ENCODE results near the gene UTY.

Gene UTY

DNA sequence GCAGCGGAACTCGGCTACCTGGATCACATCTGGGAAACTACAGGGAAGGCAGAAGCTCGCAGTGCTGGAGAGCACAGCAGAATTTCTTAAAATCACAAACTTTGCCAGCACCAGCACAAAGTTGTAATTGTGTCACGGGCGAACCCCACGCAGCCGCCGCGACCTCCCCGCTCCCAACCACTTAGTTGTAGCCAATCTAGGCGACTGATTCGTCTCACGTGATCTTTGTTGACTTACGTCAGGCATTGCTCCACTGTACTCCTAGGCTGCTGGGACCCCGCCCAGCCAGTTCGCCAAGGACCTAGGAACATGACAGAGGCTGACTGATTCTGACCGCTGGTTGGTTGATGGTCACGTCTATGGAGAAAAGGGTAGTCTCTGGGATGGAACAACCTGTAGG, at the start of gene UTY:
Gene UTY, minus strand, starts transcription at position 206 of the 400 bp plus-strand sequence. CDS start 368 bp downstream, outside the sequence.
- peak; percentile 84 for DNase-seq

DNA sequence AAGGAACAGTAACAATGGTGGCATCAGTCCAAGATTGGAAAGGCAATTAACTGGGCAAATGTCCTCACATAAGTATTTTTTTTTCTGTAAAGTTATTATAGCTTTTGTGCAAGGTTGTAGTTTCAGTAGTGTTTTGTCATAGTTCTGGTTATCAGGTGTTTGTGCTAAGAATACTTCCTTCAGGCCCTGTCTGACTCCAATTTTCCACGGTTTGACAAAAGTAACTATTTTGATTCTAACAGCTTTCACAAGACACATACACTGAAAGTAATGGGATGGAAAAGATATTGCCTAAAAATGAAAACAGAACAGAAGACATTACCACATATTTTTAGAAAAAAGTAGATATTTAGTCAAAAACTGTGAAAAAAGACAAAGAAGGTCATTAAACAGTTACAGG, 40.6 kb upstream of the UTY start:
- no peak for DNase-seq

DNA sequence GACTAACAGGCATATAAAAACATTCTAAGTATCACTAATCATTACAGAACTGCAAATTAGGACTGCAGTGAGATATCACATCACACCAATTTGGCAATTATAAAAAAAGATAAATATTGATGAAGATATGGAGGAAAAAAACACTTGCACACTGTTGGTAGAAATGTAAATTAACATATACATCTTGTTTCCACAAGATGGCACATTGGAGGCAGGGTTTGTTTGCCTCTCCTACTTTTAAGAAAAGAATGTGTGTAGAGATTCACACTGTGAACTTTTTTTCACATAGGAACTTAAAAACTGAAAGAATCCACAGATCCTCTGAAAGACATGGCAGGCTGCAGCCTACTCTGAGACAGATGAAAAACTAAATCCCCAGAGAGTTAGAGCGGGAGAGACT, 21.4 kb upstream of the UTY start:
- no peak for DNase-seq

DNA sequence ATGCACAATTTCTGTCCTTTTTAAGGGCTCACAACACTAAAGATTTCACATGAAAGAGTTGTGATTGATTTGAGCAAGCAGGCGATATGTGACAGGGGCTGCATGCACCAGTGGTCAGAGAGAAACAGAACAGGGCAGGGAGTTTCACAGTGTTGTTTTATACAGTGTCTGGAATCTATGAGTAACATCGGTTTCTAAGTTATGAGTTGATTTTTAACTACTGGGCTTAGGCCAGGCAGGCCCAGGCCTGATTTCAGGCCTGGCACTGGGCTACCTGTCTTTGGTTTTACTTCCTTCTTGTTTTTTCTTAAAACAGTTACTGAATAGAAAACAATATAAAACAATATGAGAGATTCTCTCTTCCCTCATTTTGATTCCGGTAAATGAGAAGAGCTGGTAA, 13.9 kb upstream of the UTY start:
- no peak for DNase-seq

DNA sequence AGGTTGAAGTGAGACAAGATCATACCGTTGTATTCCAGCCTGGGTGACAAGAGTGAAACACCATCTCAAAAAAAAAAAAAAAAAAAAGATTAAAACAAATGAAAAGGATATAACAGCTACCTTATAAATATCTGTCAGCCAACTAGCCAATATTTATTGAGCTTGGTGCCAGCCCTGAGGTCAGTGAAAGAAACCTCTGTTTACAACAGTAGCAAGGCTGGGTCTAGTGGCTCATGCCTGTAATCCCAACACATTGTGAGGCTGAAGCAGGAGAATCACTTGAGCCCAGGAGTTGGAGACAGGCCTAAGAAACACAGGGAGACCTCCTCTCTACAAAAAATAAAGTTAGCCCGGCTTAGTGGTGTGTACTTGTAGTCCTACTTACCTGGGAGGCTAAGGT, 12.6 kb upstream of the UTY start:
- DNase-seq: no peak

DNA sequence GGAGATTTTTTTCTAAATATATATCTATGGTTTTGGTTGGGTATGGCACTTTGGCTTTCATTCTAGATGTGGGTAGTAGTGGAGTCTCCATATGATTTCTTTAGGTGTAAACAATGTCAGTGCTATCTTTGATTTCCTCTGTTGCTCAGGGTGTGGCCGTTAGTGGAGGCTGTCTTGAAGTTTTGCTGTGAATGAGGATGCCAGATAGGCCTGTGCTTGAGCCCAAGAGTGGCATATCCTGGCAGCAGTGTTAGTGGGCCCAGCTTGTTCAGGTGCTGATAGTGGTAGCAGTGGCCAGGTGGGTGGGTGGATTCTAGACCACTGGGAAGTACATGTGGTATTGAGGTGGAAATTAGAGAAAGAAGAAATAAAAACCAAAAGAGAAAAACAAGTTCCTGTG, 8.9 kb upstream of the UTY start:
- DNase-seq: no peak

DNA sequence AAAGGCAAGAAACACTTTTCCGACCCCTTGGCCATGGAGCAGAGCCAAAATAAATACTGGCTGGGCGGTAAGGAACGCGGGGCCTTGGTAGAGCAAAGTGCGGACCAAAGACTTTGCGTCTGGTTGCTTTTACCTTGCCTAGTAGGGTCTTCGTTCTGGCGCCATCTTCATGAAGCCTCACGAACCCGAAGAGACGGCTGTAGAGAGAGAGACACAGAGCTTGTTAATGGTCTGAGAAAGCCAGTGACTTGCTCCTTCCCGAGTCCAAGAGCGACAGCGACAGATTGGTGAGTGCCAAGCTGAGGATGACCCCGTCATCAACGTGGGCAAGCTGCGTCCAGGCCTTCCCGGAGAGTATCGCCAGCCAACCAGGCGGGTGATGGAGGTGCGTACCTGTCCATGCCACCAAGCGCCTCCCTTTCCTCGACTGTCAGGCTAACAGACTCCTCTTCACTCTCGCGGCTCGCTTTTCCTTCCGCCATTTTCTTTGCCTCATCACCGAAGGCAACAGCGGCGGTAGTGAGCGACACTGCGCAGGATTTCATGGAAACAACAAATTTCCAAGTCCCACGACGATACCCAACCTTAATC, 617 bp downstream of the UTY start:
- peak; percentile 72 for DNase-seq

DNA sequence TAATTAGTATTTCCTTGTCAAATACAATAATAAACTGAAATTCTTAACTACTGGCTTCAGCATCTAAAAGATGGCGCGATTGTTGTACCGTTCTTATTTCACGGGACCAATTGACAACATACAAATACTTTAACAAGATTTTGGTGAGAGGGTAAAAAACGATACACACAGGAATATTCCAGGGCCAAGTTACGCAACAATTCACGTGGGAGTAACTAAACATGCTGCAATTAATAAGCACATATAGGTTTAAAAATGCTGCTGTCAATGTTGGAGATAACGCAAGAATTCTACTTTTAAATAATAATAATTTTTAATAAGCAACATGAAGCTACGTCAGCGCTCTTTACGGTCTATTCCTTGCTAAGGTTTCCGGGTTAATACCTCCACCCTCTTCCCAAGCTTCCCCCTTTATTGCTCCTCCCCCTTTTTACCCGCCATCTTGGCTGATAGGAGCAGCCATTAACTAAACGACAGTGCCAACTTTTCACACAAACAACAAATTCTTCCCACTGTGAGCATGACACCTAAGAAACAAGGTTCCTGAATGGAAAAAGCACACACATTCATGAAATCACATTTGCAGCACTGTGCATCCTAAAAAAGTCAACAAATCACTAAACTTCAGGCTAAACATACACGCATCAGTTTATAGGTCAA, 1.6 kb downstream of the UTY start:
- DNase-seq: peak; percentile 77

DNA sequence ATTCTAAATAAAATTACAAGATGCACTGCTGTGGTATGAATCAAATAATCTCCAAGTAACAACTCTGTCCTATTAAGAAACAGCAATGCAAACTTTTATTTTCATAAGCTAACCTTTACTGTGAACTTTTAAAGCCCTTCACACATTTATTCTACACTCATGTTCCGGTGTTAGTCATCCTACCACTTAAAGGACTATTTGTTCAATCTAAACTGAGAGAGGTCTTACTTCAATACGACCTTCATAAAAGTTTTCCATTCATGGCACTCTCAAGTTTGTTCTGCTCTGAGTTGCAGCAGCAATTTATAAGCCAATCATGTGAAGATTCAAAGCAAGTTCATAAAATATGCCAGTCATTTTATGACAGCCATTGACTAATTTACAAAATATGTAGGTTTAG, 4.8 kb downstream of the UTY start:
- peak; percentile 12 for DNase-seq

DNA sequence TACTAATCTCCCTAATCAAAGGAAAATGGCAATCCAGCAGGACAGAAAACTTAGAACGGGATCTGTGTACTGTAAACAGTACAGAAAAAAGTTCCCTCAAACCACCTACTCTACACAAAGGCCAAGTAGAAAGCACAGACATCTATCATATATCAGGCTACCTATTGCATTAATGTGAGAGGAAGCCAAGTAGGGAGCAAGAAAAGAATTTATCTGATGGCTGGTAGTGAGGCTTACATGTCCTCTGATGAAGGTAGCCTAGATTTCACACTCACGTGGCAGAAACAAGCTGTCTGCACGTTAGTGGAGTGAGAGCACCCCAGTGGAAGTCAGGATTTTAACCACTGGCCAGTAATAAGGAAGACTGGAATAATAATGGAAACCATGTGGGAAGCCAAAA, 28.3 kb downstream of the UTY start:
- no peak for DNase-seq

DNA sequence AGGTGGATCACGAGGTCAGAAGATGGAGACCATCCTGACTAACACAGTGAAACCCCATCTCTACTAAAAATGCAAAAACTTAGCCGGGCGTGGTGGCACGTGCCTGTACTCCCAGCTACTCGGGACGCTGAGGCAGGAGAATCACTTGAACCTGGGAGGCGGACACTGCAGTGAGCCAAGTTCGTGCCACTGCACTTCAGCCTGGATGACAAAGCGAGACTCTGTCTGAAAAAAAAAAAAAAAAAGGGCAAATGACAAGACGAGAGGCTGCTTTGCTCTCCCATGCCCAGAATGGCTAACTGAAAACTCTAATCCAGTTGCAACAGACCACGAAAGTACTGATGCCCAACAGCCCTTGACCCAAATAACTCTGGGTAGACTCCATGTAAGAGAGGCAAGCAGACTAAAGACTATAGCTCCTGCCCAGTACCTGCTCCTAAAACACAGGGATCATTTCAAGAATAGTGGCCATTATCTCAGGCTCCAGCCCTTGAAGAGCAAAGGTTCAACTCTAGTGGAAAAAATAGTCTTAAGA, 29.2 kb downstream of the UTY start:
- no peak for DNase-seq

DNA sequence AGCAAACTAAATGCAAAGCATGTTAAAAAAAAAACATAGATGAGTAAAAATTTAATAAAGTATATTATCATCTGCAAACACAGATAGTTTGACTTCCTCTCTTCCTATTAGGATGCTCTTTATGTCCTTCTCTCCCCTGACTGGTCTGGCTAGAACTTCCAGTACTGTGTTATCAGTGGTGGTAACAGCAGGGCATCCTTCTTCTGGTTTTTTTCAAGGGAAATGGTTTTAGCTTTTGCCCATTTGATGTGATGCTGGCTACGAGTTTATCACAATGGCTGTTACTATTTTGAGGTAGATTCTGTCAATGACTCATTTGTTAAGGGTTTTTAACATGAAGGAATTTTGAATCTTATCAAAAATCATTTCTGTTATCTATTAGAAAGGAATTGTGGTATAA, 34.3 kb downstream of the UTY start:
- no peak for DNase-seq

DNA sequence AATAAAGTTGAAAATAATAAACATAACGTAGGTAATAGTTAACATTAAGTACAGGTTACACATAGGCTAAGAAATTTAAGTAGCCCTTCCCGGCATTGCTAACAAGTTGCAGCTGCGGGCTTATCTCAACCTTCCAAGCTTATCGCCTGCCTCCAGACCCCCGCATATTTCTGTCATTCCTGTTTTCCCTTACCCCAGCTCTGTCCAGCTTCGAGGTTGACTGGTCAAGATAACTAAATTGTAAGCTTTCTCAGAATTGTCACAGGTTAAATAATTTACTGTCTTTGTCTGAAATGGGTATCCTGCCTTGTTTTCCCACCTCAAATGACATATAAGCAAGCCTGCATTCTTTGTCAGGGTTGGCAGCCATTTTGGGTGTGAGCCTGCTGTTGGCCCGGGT, 36.7 kb downstream of the UTY start:
- DNase-seq: no peak

DNA sequence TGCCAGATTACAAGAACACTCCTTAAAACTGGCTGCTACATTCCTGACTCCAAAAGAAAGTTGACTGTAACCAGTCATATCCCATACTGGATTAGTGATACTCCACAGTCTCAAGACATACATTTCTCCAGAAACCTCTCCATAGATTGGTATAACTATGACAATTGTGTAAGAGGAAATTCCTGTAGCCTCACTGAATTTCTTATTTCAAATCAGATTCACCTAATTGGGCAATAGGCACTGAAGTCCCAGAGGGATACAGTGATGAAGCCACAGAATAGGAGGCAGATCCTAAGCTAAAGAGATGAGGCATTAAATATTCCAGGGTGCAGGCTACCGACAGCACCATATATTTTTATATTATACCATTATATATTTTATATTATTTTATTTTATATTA, 39.0 kb downstream of the UTY start:
- DNase-seq: no peak

DNA sequence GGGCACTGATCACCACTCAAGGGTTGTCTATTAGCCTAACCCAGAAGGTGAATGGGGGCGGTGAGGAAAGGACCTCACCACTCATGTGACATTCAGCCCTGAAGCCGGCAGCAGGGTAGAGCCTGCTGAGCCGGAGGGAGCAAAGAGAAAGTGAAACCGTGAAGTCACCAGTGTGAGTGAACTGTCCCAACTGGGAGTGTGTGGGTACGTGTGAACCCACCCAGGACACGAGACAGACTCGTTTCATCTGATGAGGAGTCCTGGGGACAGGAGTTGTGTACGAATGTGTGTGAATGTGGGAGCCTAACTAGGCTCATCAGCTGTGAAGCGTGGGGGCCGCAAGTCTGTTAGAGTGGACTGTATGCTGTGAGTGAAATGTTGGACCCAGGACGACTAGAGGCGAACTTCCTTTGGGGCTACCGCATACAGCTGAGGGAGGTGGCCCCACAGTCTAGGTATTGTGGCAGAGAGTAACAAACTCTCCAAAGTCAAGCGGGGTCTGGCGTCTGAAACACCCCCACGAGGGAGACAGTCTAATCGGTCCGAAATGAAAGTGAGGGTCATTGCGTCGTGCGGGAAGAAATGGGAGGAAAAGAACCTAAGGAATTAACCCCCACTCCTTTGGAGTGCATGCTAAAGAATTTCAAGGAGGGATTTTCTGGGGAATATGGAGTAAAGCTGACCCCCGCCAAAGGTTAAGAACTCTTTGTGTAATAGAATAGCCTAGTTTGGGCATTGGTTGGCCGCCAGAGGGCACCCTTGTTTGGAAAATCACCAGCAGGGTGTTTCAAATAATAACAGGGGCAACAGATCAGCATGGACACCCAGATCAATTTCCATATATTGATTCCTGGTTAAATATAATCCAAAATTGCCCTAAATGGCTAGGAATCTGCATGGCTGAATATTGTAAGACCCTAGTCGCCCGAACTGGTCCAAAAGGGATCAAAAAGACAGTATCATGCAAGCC, 43.6 kb downstream of the UTY start:
- peak; percentile 70 for DNase-seq

DNA sequence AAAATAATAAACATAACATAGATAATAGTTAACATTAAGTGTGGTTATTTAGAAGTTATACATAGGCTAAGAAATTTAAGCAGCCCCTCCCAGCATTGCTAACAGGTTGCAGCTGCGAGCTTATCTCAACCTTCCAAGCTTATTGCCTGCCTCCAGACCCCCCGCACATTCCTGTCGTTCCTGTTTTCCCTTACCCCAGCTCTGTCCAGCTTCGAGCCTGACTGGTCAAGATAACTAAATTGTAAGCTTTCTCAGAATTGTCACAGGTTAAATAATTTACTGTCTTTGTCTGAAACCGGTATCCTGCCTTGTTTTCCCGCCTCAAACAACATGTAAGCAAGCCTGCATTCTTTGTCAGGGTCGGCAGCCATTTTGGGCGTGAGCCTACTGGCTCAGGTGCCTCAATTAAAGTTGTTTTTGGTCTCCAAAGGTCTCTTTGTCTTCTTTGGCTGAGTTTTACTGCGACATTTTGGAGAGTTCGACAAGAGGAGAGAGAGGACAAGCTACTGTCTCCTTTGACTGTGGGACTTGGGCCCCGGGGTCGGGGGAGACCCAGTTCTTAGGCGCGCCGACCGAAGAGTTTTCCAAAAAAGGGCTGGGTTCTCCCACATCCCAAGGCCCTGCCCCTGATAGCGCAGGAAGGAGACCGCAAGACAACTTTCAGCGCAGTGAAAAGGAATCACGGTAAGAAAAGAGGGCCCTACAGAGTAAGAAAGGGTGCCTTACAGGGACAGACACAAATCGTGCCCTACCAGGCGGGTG, 44.4 kb downstream of the UTY start:
- no peak for DNase-seq

DNA sequence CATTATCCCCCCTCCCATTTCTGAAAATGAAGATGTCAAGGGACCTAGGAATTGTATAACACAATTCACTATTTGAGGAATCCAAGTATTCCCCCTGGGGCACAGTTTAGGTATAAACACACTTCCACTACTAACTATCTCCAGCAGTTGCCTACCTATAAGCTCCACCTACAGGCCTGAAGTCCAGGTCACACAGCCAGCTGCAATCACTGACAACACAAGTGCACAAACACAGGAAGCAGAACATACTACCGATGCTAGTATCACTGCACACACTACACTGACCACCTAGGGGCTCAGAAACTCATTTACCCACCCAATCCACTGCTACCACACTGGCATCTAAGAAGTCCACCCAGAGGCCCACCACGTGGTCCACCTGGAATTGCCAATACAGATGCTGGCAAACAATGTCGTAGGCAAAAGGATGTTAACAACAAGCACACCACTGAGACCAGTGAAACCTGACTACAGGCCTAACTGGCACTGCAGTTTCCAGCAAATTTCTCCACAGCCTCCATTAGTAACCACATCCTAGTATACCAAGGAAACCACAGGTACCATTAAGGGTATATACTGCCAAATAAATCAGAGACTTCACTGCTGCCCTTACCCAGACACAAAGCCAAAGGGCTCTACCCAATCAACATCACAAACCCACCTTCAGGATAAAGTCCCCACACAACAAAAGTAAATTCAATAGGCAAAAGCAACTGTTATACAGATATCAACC, 47.4 kb downstream of the UTY start:
- DNase-seq: peak; percentile 11

DNA sequence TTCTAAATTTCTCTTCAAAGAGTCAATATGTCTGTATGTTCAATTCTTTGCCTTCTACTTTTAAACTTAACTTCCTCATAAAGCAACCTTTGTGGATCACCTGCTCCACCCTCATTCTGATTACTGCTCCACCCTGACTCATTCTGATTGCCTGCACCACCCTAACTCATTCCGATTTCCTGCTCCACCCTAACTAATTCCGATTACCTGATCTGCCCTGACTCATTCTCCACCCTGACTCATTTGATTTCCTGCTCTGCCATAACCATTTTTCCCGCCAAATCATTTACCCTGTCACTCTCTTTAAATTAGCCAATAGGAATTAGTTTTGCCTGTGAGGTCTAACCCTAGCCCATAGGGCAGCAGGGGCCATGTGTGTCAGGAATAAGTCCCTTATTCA, 50.3 kb downstream of the UTY start:
- DNase-seq: no peak

DNA sequence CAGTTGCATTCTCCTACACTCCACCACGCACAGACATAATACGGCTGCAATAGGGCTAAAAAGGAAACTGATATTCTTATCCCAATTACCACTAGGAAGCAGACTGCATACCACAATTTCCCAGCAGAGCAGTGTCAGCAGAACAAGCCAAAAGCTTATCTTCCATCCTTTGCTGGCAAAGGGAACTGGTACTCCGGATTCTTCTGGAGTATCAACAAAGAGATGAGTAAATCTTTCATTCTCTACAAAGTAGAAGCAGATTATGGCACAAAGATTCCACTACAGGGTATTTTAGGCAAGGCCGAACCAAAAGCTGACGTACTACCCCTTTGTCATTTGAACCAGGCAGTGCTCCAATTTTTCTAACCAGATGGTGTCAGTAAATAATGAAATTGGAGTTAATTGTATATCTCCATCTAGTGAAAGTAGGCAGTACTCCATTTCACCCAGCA, 56.5 kb downstream of the UTY start:
- DNase-seq: no peak

DNA sequence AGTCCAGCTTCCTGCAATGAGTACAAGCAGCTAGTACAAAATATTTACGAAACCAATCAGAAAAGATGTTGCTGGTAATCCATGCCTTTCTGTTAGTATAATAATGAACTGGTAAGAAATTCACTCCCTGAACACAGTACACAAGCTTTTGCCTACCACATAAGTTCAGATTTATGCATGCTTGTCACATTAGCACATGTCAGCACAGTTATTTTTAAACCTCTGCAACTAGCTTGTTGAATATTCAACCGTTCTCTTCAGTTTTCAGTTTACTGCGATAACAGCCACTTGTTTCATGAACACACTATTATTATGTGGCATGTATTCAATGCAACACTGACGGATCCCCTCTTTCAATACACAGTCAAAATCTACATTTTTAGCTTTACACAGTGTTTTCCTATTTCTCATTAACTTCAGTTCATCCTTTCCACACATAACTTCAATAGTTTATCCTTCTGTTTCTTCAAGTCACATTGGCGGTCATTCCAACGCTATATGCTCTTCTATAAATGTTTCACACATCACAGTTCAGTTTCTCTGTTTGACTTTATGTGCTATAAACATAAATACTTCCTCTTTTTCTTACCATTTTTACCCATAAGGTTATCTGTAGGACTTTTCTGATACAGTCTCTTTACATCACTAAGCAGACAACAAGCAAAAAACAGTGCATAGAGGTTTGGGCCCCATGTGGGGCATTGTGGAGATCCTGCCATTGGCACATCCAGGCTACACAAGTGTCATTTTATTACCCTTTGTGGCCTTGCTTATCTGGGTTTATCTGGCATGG, 62.8 kb downstream of the UTY start:
- DNase-seq: no peak

DNA sequence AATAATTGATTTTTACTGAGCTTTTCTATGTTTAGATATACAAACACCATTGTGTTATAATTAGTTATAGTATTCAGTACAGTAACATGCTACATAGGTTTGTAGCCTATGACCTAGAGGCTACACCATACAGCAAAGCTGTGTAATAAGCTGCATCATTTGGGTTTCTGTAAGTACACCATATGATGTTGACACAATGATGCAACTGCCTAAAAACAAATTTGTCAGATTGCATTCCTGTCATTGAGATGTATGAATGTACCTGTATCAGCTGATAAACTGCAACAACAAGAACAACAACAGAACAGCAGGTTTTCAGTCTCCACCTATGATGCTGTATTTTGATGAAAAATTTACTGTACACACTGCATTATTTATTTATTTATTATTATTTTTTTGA, 64.3 kb downstream of the UTY start:
- no peak for DNase-seq
